Measurements from ENCODE around the gene KCNH4. TPM values are rescaled to one million over a fixed set of nuclear protein-coding genes. Genes with fewer than 3 reads are reported as not detected.
A peak's percentile ranks its signal among the peaks of the same experiment; 100 is the strongest.

Gene KCNH4
- total RNA-seq (under 1 TPM in 4 of 7 donors, not detected in 3; 0.08 to 0.40 (median 0.15) TPM), polyA plus RNA-seq (under 1 TPM in 1 of 2 donors, not detected in 1; 0.07 TPM)
- long read RNA-seq, donor 1, partial matches to known transcripts = 0 of 1 reads
- long read RNA-seq, donor 1, other reads (novel, unspliced or antisense) = 1 of 1 reads
- long read RNA-seq, donor 2 = 0 reads
- long read RNA-seq, donor 3, partial matches to known transcripts = 0 of 1 reads
- long read RNA-seq, donor 3, other reads (novel, unspliced or antisense) = 1 of 1 reads

DNA sequence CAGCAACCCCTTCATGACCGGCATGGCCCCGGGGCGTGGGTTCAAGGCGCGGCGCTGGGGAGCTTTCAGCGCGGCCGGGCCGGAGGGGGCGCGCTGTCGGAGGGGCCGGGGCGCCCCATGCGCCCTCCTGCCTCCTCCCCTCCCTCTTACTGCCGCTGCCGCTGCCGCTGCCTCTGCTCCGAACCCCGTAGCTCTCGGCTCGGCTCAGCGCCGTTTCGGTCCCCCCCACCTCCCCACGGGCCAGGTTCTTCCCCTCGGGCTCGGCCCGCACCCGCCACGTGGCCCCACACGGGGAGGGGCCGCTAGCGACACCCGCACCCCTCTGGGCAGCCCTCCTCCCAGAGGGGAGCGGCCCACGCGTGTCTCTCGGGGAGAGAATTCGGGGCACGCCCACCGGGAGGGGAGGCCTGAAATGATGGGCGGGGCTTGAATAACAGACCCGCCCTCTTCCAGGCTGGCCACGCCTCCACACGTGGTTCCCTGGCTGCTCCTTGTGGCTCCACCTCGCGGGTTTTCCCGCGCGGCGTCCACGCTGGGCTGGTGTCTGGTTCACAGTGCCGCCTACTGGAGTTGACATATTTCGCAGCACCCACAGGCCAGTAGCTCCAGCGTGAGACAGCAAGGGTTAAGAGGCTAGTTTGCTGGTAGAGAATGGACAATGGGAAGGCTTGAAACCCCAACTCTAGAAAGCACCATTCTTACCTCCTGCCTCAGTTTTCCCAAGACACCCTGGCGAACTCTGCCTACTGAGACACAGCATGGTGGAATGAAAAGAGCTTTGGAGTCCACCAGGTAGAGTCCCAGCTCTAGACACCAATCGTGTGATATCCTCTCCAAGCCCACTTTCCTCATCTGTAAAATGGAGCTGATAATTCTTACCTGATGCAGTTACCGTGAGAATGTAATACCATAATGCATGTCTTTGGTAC, at the start of gene KCNH4:
Gene KCNH4, minus strand, starts transcription at position 221 of the 929 bp plus-strand sequence. Its CDS starts 197 bp downstream, at position 24.
- Histone ChIP-seq H3K27ac (no peak within 1 kb of the TSS), H3K27me3 (no peaks in the 10 kb centered on the region), H3K4me3 (peak within 1 kb of the TSS; percentile 19), H3K4me1 (ENCODE audit: insufficient read depth) (peaks cover 14% of the 10 kb centered on the region), H3K9me3 (no peaks in the 10 kb centered on the region), H3K36me3 (no peaks in the 10 kb centered on the region)
- 3 to 9% (median 5%) methylated on average over 21 to 60 of the region's 60 CpGs for WGBS, 3 donors
- DNase-seq = peak in 3 of 5 donors; percentile 49 to 70 (median 66)
- intact Hi-C loops (cut with DNase I) = no loop called here
- TF ChIP-seq, protein P1, sequence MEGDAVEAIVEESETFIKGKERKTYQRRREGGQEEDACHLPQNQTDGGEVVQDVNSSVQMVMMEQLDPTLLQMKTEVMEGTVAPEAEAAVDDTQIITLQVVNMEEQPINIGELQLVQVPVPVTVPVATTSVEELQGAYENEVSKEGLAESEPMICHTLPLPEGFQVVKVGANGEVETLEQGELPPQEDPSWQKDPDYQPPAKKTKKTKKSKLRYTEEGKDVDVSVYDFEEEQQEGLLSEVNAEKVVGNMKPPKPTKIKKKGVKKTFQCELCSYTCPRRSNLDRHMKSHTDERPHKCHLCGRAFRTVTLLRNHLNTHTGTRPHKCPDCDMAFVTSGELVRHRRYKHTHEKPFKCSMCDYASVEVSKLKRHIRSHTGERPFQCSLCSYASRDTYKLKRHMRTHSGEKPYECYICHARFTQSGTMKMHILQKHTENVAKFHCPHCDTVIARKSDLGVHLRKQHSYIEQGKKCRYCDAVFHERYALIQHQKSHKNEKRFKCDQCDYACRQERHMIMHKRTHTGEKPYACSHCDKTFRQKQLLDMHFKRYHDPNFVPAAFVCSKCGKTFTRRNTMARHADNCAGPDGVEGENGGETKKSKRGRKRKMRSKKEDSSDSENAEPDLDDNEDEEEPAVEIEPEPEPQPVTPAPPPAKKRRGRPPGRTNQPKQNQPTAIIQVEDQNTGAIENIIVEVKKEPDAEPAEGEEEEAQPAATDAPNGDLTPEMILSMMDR (IDR thresholded peaks at IDR 0.05) = no peak
- TF ChIP-seq POLR2A (IDR thresholded peaks at IDR 0.05) = no peak
- no peak for TF ChIP-seq EP300 (IDR thresholded peaks at IDR 0.05)

DNA sequence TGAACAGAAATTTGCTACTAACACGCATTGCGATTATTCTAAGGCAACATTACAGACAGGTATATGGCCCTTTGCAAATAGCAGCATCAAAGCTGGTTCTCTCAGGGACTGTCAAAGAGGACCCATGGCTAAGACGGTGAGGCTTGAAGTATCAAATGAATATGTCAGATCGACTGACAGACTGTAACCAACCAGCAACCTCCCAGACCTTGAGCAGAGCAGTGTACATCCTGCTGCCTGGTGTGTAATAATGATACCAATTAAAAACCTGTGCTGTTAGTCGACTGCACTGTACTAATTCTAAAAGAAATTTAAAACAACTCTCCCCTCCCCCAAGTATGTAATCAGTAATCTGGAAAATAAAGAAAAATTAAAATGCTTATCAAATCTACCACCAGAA, 49.3 kb upstream of the KCNH4 start:
- Histone ChIP-seq H3K36me3 (no peaks in the 10 kb centered on the region), H3K4me3 (no peak overlapping the region), H3K4me1 (ENCODE audit: insufficient read depth) (peaks cover 16% of the 10 kb centered on the region), H3K27me3 (no peaks in the 10 kb centered on the region), H3K9me3 (no peaks in the 10 kb centered on the region), H3K27ac (no peak overlapping the region)
- no peak for DNase-seq
- 70 to 77% (median 75%) methylated on average over 5 of the region's 5 CpGs for WGBS, 3 donors
- intact Hi-C loops (cut with DNase I) = no loop called here
- no peak for TF ChIP-seq POLR2A (IDR thresholded peaks at IDR 0.05)
- TF ChIP-seq, protein P1 (IDR thresholded peaks at IDR 0.05) = no peak

DNA sequence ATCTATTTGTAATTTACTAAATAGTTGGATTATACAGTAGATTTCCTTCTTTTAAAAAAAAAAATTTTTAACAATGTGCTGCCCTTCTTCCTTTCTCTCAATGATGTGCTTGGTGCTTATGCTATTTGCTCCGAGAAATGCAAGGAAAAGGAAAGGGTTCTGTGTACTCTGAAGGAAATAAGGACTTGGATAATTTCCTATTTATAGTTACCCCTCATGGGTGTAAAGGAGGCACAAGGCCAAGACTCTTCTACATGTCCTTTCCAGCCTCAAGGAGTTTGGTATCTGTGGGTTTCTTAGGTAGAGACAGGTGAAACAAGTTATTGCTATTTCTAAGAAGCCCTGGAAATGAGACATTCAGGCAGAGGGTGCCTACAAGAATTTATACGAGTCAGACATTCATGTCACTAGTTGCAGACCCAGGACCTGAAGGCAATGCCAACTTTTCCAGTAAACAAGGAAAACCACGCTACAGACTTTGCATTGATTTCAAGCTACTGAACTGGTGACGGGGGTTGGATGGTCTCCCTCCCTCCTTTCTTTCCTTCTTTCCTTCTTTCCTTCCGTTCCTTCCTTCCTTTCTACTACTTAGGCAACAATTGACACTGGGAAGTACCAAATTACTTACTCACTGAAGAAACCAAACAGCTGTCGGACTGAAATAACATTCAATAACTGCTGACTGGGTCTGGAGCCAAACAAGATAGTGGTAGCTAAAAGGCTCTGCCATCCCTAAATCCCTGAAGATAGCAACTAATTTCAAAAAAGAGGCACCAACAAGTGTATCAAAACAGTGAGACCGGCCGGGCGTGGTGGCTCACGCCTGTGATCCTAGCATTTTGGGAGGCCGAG, 47.1 kb upstream of the KCNH4 start:
- TF ChIP-seq, protein P1 (IDR thresholded peaks at IDR 0.05) = no peak
- no peak for TF ChIP-seq POLR2A (IDR thresholded peaks at IDR 0.05)
- TF ChIP-seq EP300 (IDR thresholded peaks at IDR 0.05) = no peak
- WGBS, 3 donors = 24 to 50% (median 35%) methylated on average over 11 of the region's 11 CpGs
- no peak for DNase-seq
- Histone ChIP-seq H3K36me3 (no peaks in the 10 kb centered on the region), H3K9me3 (no peaks in the 10 kb centered on the region), H3K4me3 (no peak overlapping the region), H3K27me3 (no peaks in the 10 kb centered on the region), H3K27ac (peak overlapping the region in 1 of 2 donors; percentile 44), H3K4me1 (ENCODE audit: insufficient read depth) (peaks cover 10% of the 10 kb centered on the region)
- intact Hi-C loops (cut with DNase I) = no loop called here

DNA sequence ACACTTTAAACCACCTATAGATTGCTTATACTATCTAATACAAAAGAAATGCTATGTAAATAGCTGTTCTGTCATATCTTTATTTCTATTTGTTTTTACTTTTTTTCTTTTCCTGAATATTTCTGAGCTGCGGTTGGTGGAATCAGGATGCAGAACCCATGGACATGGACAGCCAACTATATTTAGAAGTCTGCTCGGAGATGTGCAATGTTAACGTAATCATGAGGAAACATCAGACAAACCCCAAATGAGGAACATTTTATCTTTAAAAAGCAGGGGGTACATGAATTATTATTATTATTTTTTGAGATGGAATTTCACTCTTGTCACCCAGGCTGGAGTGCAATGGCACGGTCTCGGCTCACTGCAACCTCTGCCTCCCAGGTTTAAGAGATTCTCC, 44.7 kb upstream of the KCNH4 start:
- Histone ChIP-seq H3K4me1 (ENCODE audit: insufficient read depth) (peaks cover 10% of the 10 kb centered on the region), H3K36me3 (no peaks in the 10 kb centered on the region), H3K9me3 (no peaks in the 10 kb centered on the region), H3K27me3 (no peaks in the 10 kb centered on the region), H3K4me3 (no peak overlapping the region), H3K27ac (no peak overlapping the region)
- DNase-seq = no peak
- 89 to 97% (median 96%) methylated on average over 5 of the region's 5 CpGs for WGBS, 3 donors
- intact Hi-C loops (cut with DNase I) = no loop called here
- TF ChIP-seq EP300 (IDR thresholded peaks at IDR 0.05) (no peak), POLR2A (IDR thresholded peaks at IDR 0.05) (no peak)

Measured in ovary (tissue), 10 donors.